ENCODE data around the gene NASP.

The NASP gene

GRCh38 chr1:45583666-45584350 lies at the start of gene NASP:
NASP (plus strand) TSS chr1:45584041; CDS start chr1:45584147, 106 bp downstream.
- peak; percentile 88 for DNase-seq (ENCODE audit: low read depth)

- DNase-seq (ENCODE audit: low read depth), result no peak
Measured at GRCh38 chr1:45535988-45536766, 47.7 kb upstream of the NASP start.

GRCh38 chr1:45536886-45537285 lies 47.0 kb upstream of the NASP start:
- DNase-seq (ENCODE audit: low read depth), result no peak

- no peak for DNase-seq (ENCODE audit: low read depth)
Measured at GRCh38 chr1:45541193-45541592, 42.6 kb upstream of the NASP start.

GRCh38 chr1:45542591-45542990 lies 41.2 kb upstream of the NASP start:
- no peak for DNase-seq (ENCODE audit: low read depth)

GRCh38 chr1:45543581-45544417 lies 40.0 kb upstream of the NASP start:
- DNase-seq (ENCODE audit: low read depth), result peak; percentile 55

GRCh38 chr1:45544530-45544929 lies 39.3 kb upstream of the NASP start:
- no peak for DNase-seq (ENCODE audit: low read depth)

GRCh38 chr1:45545019-45545493 lies 38.8 kb upstream of the NASP start:
- no peak for DNase-seq (ENCODE audit: low read depth)

- DNase-seq (ENCODE audit: low read depth), result no peak
Measured at GRCh38 chr1:45545553-45546310, 38.1 kb upstream of the NASP start.

GRCh38 chr1:45550401-45551351 lies 33.2 kb upstream of the NASP start, which contains the start of gene AKR1A1:
AKR1A1 (plus strand) TSS chr1:45550826; CDS start chr1:45561795, 10,969 bp downstream.
- peak; percentile 82 for DNase-seq (ENCODE audit: low read depth)

GRCh38 chr1:45551684-45552083 lies 32.2 kb upstream of the NASP start:
- DNase-seq (ENCODE audit: low read depth), result no peak

- DNase-seq (ENCODE audit: low read depth), result no peak
Measured at GRCh38 chr1:45552331-45552730, 31.5 kb upstream of the NASP start.

- no peak for DNase-seq (ENCODE audit: low read depth)
Measured at GRCh38 chr1:45554198-45554597, 29.6 kb upstream of the NASP start.

- DNase-seq (ENCODE audit: low read depth), result no peak
Measured at GRCh38 chr1:45557422-45557944, 26.4 kb upstream of the NASP start.

GRCh38 chr1:45563843-45564242 lies 20.0 kb upstream of the NASP start:
- DNase-seq (ENCODE audit: low read depth), result no peak

GRCh38 chr1:45566722-45567121 lies 17.1 kb upstream of the NASP start:
- DNase-seq (ENCODE audit: low read depth), result no peak

- no peak for DNase-seq (ENCODE audit: low read depth)
Measured at GRCh38 chr1:45567911-45568310, 15.9 kb upstream of the NASP start.

- no peak for DNase-seq (ENCODE audit: low read depth)
Measured at GRCh38 chr1:45568421-45568820, 15.4 kb upstream of the NASP start.

GRCh38 chr1:45569571-45569961 lies 14.3 kb upstream of the NASP start:
- no peak for DNase-seq (ENCODE audit: low read depth)

GRCh38 chr1:45569962-45570581 lies 13.8 kb upstream of the NASP start:
- peak; percentile 54 for DNase-seq (ENCODE audit: low read depth)
